Measurements from ENCODE around the gene F2RL1.
"Not testable (repeated sequence)": the region's sequence is repeated elsewhere in the genome, so short reads cannot be mapped to it uniquely, and the experiment has no call there.

Gene F2RL1

DNA sequence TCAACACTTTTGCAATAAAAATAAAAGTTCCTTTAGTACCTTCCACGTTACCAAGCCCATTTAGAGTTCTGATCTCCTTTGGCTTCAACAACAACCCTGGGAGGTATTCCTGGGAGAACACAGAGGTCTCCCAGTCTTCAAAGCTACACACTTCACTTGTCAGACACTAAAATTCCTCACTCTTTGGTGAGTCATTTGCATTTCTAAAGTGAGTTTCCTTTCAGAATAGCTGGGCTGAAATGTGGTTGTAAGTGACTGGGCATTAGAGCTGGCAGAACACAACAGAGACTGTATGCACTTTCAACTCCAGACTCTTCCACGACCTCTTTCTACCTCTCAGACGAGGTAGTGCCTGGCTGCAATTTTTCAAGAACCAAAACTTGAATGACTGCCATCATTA, 11.5 kb upstream of the F2RL1 start:
- no peak for DNase-seq

GRCh38 chr5:76808141-76808691, 10.6 kb upstream of the F2RL1 start:
- no peak for DNase-seq

GRCh38 chr5:76809141-76809540, 9.7 kb upstream of the F2RL1 start:
- DNase-seq = no peak

- no peak for DNase-seq
Measured at GRCh38 chr5:76810236-76810635, 8.6 kb upstream of the F2RL1 start.

GRCh38 chr5:76811214-76811613, 7.6 kb upstream of the F2RL1 start:
- no peak for DNase-seq

- not testable (repeated sequence) for DNase-seq
Measured at GRCh38 chr5:76812209-76812608, 6.6 kb upstream of the F2RL1 start.

- no peak for DNase-seq
Measured at GRCh38 chr5:76813982-76814562, 4.8 kb upstream of the F2RL1 start.

GRCh38 chr5:76816110-76816831, 2.6 kb upstream of the F2RL1 start:
- DNase-seq = no peak

DNA sequence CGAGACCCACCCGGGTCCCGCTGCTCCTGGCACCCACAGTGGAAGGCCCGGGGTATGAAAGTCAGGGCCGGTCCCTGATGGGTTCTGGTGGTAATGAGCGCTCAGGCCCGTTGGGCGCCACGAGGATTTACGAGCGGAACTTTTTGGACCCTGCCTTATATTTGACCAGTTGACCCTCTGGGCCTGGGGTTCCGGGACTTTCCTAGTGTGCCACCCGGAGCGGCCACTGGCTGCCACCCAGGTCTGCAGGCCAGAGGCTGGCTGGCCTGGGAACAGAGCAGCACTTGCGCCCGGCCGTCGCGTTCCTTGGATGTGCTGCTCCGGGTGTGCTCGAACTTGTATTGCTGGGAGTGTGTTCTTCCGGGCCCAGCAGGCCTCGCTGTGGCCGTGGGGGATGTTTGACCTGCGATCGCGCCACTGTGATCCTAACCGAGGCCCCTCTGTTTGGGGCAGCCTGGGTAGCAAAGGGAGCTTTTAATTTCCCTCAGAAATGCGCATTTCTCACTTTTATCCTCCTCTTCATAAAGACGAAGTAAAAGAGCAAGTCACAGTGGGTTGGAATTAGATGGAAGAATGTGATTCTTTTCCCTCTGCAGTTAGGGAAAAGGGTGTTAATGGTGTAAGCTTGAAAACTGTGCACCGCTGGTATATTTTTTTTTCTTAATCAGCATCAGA, 1.2 kb downstream of the F2RL1 start:
- no peak for DNase-seq

GRCh38 chr5:76820526-76820890, 1.7 kb downstream of the F2RL1 start:
- no peak for DNase-seq

- DNase-seq = no peak
Measured at GRCh38 chr5:76821136-76821535, 2.3 kb downstream of the F2RL1 start.

GRCh38 chr5:76822105-76822731, 3.4 kb downstream of the F2RL1 start:
- not testable (repeated sequence) for DNase-seq

GRCh38 chr5:76826416-76826815, 7.6 kb downstream of the F2RL1 start:
- DNase-seq = not testable (repeated sequence)

DNA sequence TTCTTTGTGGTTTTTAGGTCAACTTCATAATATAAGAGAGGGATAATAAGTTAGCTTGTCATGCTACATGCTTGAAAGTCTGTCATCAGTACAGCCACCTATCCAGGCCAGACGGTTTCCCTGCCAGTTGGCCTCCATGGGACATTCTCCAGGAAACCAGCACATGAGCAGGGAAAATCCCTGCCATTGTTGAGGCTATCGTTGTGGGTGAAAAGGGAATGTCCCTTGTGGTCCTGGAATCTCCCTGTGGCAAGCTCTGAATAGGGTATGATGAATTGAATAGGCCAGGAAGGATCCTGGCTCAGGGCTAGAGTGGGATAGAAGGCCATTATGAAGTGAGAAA, 12.3 kb downstream of the F2RL1 start:
- no peak for DNase-seq

GRCh38 chr5:76836181-76836580, 17.4 kb downstream of the F2RL1 start:
- no peak for DNase-seq

GRCh38 chr5:76836585-76836984, 17.8 kb downstream of the F2RL1 start:
- DNase-seq = no peak

DNA sequence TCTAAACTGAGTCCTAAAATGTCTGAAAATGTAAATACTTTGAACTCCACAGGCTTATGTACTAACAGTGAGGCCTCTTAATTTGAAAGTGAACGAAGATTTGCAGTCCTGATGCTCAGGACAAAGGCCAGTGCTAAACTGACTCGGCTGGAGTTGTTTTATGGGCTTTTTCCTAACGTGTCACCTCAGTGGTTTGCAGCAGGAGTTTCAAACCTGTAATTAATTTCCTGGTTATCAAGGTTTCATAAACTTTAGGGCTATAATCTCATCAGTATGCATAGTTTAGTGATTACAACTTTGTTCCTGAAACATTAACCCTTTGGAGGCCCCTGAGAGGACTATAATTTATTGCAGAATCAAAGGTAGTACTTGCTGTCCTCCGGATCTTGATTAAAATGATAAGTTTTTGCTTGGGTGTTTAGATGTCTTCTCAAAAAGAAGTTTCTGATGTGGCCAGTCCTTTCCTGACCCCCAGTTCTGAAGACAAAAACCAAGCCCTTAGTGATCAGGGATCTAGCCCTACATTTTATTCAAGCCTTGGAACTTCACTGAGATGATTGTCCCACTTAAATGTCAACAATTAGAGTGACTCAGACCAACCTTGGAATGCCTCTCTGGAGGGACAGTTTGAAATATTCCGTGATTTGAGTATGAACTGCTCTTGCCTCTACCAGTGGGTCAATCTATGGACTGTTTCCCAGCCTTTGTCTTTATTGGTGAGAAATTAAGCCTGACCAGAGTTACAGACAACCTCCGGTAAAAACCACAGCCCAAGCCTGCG, 19.8 kb downstream of the F2RL1 start:
- no peak for DNase-seq

DNA sequence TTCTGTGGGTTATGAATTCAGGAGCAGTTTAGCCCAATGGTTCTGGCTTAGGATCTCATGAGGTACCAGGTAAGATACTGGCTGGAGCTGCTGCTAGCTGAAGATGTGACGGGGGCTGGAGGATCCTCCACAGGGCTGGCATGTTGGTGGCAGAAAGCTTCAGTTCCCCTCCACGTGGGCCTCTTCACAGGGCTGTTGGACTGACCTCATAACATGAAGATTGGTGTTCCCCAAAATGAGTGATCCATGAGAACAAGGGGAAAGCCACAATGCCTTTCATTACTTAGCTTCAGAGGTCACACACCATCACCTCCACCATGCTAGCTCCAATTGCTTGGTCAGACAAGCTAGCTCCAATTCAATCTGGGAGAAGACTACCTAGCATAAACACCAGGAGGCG, 22.5 kb downstream of the F2RL1 start:
- DNase-seq = no peak

DNA sequence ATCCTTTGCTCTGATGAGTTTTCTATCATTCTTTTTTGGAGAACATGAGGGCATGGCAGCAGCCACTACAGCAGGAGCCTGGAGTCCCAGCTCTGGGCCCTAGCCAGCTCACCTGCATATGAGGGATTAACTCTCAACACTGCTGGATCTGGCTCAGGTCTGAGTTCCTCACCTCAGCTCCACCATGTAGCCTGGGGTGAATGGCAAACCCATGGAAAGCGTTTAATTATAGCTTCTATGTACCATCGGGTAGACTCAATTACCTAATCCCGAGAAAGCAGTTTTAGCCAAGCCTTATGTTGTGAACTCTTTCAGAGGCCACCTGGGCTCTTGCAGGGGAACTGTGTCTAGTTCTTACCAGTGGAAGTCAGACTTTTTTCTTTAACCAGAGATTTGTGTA, 27.1 kb downstream of the F2RL1 start:
- DNase-seq = no peak

DNA sequence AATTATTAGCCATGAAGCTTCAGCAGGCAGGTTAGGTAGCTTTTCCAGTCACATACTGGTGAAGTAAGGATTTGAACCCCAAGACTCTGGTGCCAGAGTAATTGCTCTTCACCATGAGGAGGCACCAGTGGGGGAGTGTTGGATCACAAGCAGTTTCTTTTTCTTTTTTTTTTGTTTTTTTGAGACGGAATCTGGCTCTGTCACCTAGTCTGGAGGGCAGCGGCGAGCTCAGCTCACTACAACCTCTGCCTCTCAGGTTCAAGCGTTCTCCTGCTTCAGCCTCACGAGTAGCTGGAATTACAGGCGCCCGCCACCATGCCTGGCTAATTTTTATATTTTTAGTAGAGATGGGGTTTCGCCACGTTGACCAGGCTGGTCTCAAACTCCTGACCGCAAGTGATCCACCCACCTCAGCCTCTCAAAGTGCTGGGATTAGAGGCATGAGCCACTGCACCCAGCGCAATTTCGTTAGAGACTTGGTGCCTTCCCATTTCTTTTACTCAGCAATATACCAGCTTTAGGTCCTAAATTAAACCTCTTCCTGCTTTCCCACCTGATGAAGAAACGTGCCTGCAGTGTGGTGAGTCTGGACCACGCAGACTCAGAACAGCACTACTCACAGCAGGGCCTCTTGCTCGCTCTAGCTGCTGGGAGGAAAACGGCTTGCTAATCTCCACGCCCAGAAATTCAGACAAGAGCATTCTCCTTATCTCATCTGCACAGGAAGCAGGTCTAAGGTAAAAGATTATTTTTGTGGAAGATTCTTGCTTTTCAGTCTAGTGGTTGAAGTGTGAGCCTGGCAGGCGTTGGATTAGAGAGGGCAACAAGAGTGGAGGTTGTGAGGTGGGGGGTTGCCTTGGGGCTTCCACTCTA, 30.8 kb downstream of the F2RL1 start, which contains the start of gene S100Z:
S100Z (plus strand) TSS at position 596 of the 873 bp plus-strand sequence. CDS start 25,346 bp downstream, outside the sequence.
- DNase-seq = no peak

GRCh38 chr5:76850543-76851145, 31.8 kb downstream of the F2RL1 start:
- DNase-seq = no peak
